ENCODE data around the gene MACROH2A2. TPM values are rescaled to one million over a fixed set of nuclear protein-coding genes. Genes with fewer than 3 reads are reported as not detected.
A peak's percentile ranks its signal among the peaks of the same experiment; 100 is the strongest.

The MACROH2A2 gene
- 1 to 10 TPM; 1.2 to 4.2 (median 3.0) TPM for total RNA-seq
- polyA plus RNA-seq, result 1 to 10 TPM; 2.6 to 4.9 (median 3.5) TPM
- long read RNA-seq, donor 1, transcript H2AFY2-201 (9 exons, 1,980 nt), result major isoform, 8 of 8 reads
- long read RNA-seq, donor 1, partial matches to known transcripts, result 0 of 8 reads
- long read RNA-seq, donor 1, other reads (novel, unspliced or antisense), result 0 of 8 reads
- long read RNA-seq, donor 2, transcript H2AFY2-201 (9 exons, 1,980 nt), result major isoform, 10 of 10 reads
- long read RNA-seq, donor 2, partial matches to known transcripts, result 0 of 10 reads
- long read RNA-seq, donor 2, other reads (novel, unspliced or antisense), result 0 of 10 reads

GRCh38 chr10:70052462-70053217, at the start of gene MACROH2A2:
TSS of gene MACROH2A2 (plus strand) at chr10:70052846. CDS start at chr10:70075659, 22,813 bp downstream.
- no peak for DNase-seq
- Histone ChIP-seq H3K4me3 (peak within 1 kb of the TSS; percentile 40 to 73 (median 60)), H3K4me1 (peaks cover 6 to 25% (median 20%) of the 10 kb centered on the region in 6 donors), H3K36me3 (no peaks in the 10 kb centered on the region), H3K27ac (no peak within 1 kb of the TSS), H3K27me3 (replicated peaks in 1 of 7) (peaks cover 0 to 62% (median 39%) of the 10 kb centered on the region in 7 donors), H3K9me3 (no peaks in the 10 kb centered on the region)
- 1 to 6% (median 2%) methylated on average over 25 to 58 of the region's 58 CpGs for WGBS, 5 donors
- intact Hi-C loops (cut with DNase I; ENCODE audit: low total_unique reads), result no loop called here
- TF ChIP-seq POLR2A (IDR thresholded peaks at IDR 0.05) (no peak), POLR2AphosphoS5 (IDR thresholded peaks at IDR 0.05) (no peak), CTCF (IDR thresholded peaks at IDR 0.05 in 8 of 11, conservative IDR thresholded peaks at IDR 0.05 in 3 of 11) (no peak)

- no peaks in the 10 kb centered on the region for H3K4me1 ChIP-seq
- no peak for DNase-seq
- H3K4me3 ChIP-seq, result no peak overlapping the region
- 77 to 90% (median 85%) methylated on average over 9 of the region's 9 CpGs for WGBS, 5 donors
- no peaks in the 10 kb centered on the region for H3K36me3 ChIP-seq
- intact Hi-C loops (cut with DNase I; ENCODE audit: low total_unique reads), result no loop called here
- no peak for TF ChIP-seq CTCF (IDR thresholded peaks at IDR 0.05 in 8 of 11, conservative IDR thresholded peaks at IDR 0.05 in 3 of 11)
- TF ChIP-seq POLR2A (IDR thresholded peaks at IDR 0.05), result no peak
- no peak for TF ChIP-seq POLR2AphosphoS5 (IDR thresholded peaks at IDR 0.05)
- no peak overlapping the region for H3K27ac ChIP-seq
- H3K27me3 ChIP-seq (replicated peaks in 1 of 7), result peaks cover 0 to 30% (median 0%) of the 10 kb centered on the region in 7 donors
- peaks cover 0 to 13% (median 2%) of the 10 kb centered on the region in 8 donors for H3K9me3 ChIP-seq
Measured at GRCh38 chr10:70007116-70007820, 45.4 kb upstream of the MACROH2A2 start.

GRCh38 chr10:70031215-70031614, 21.4 kb upstream of the MACROH2A2 start:
- intact Hi-C loops (cut with DNase I; ENCODE audit: low total_unique reads), result no loop called here
- Histone ChIP-seq H3K4me3 (no peak overlapping the region), H3K27ac (no peak overlapping the region), H3K36me3 (no peaks in the 10 kb centered on the region), H3K9me3 (peaks cover 0 to 49% (median 40%) of the 10 kb centered on the region in 8 donors), H3K4me1 (no peaks in the 10 kb centered on the region), H3K27me3 (replicated peaks in 1 of 7) (peaks cover 0 to 17% (median 0%) of the 10 kb centered on the region in 7 donors)
- TF ChIP-seq POLR2AphosphoS5 (IDR thresholded peaks at IDR 0.05), result no peak
- TF ChIP-seq CTCF (IDR thresholded peaks at IDR 0.05 in 8 of 11, conservative IDR thresholded peaks at IDR 0.05 in 3 of 11), result no peak
- TF ChIP-seq POLR2A (IDR thresholded peaks at IDR 0.05), result no peak
- DNase-seq, result no peak
